H1 (cell line): ENCODE results near the gene WNT9B. TPM values are rescaled to one million over a fixed set of nuclear protein-coding genes. Genes with fewer than 3 reads are reported as not detected.

Experiments used
- CHD7 ChIP-seq: fragments of 300-600 bp; sonication (generic); IDR thresholded peaks from 2 replicates; pipeline ENCODE4 v1.7.1; 2012; ENCODE audit warnings: low read length, moderate library complexity, mild to moderate bottlenecking, inconsistent platforms; ENCODE audit not compliant: insufficient replicate concordance
- CTCF ChIP-seq, 3 experiments: IDR thresholded peaks; 1 replicate in 2 of 3; 2 replicates in 1 of 3; pipeline versions ENCODE4 v1.5.1 to v1.6.1; 2011; ENCODE audit warnings: low read length in 3 of 3, mild to moderate bottlenecking in 3 of 3, inconsistent platforms in 2 of 3, low read depth in 1 of 3, moderate library complexity in 1 of 3; ENCODE audit not compliant: insufficient read depth in 1 of 3; ENCODE audit errors: control extremely low read depth in 1 of 3
- MAFK ChIP-seq: IDR thresholded peaks from 2 replicates; pipeline ENCODE4 v1.6.1; 2012; ENCODE audit warnings: low read depth, mild to moderate bottlenecking, improper control_type of control experiment, low read length
- polyA plus RNA-seq, 7 experiments: library from polyadenylated mRNA; depleted of rRNA in 3 of 7; stranded (reverse) in 5 of 7; unstranded in 2 of 7; fragments of >200 nt in 5 of 7; fragments of 200-250 nt in 2 of 7; gene quantifications; 1 replicate in 5 of 7; 2 replicates in 1 of 7; 4 replicates in 1 of 7; pipeline versions ENCODE4 v1.2.1 to v1.2.3, GENCODE V29; 2011 to 2013; ENCODE audit warnings: missing spikeins in 2 of 7, mixed read lengths in 2 of 7
- total RNA-seq: library from RNA; stranded (reverse); fragmentation: NEBNext Ultra II Directional; extraction: Animal tissue kit (Norgen Biotek cat#: 25700); gene quantifications from 2 replicates; pipeline ENCODE4 v1.2.1, GENCODE V29; 2021

WNT9B gene
- total and polyA plus RNA-seq, 2 of the 8 experiments (the other 6 are each of a cell fraction or from before 2014, with no cell fraction given): 0.21 TPM; not detected in 1

- TF ChIP-seq CHD7 (no peak), CTCF (IDR thresholded peaks at IDR 0.05; ENCODE audit: control extremely low read depth in 1 of 3, insufficient read depth in 1 of 3, low read depth in 1 of 3, low read length in 3 of 3) (no peak), MAFK (no peak)
- TF ChIP-seq, all 59 proteins: peak for 0
These were observed 15.4 kb downstream of the WNT9B start (continued) for GRCh38 chr17:46866747-46867146.
